Adrenal gland (tissue), 12 donors: ENCODE measurements around the gene INHBC. TPM values are rescaled to one million over a fixed set of nuclear protein-coding genes. Genes with fewer than 3 reads are reported as not detected.

ENCODE experiments used
- DNase-seq, 7 donors: peaks; one replicate each; pipeline ENCODE4 v3.0.0-alpha.2; 2019 to 2020
- H3K27ac ChIP-seq, 5 donors: fragments of 200-600 bp; sonication (generic) in 4 of 5; 1 replicate in 3 of 5; 2 replicates in 2 of 5; pipeline versions ENCODE4 v1.5.1 to v1.8.0; 2016 to 2020; ENCODE audit warnings: mild to moderate bottlenecking in 1 of 5
- H3K27me3 ChIP-seq: fragments of 200-600 bp; 2 replicates; pipeline ENCODE4 v1.8.0; 2021
- H3K36me3 ChIP-seq, 2 donors: fragments of 200-600 bp; replicated peaks in 1 of 2; 1 replicate in 1 of 2; 2 replicates in 1 of 2; pipeline versions ENCODE4 v1.5.1 to v1.8.0; 2018 to 2022
- H3K4me1 ChIP-seq, 2 donors: fragments of 200-600 bp; replicated peaks in 1 of 2; 1 replicate in 1 of 2; 2 replicates in 1 of 2; pipeline versions ENCODE4 v1.5.1 to v1.8.0; 2018 to 2021
- H3K4me3 ChIP-seq, 4 donors: fragments of 200-600 bp; sonication (generic) in 3 of 4; one replicate each; pipeline ENCODE4 v1.5.1; 2016 to 2018
- H3K9me3 ChIP-seq, 3 donors: fragments of 200-600 bp; sonication (generic) in 1 of 3; replicated peaks in 1 of 3; 1 replicate in 2 of 3; 2 replicates in 1 of 3; pipeline versions ENCODE4 v1.5.1 to v1.8.0; 2016 to 2021
- CTCF ChIP-seq, 6 experiments: fragments of 450-650 bp in 4 of 6; fragments of 200-600 bp in 2 of 6; sonication (generic) in 1 of 6; IDR thresholded peaks; 1 replicate in 5 of 6; 2 replicates in 1 of 6; pipeline versions ENCODE4 v1.5.1 to v1.8.0; 2016 to 2021; ENCODE audit warnings: antibody characterized with exemption in 6 of 6, mild to moderate bottlenecking in 2 of 6, moderate library complexity in 1 of 6
- POLR2A ChIP-seq, 2 donors: fragments of 450-650 bp; IDR thresholded peaks; one replicate each; pipeline ENCODE4 v1.6.1; 2017; ENCODE audit warnings: antibody characterized with exemption in 2 of 2, mild to moderate bottlenecking in 2 of 2, moderate library complexity in 1 of 2
- WGBS, 4 donors: extraction: QIAGEN DNeasy Blood & Tissue Kit in 2 of 4; methylation state at CpG; one replicate each; pipeline versions ENCODE4 v1.1.5 to v1.1.7; 2013 to 2017; 5-methylcytosine and 5-hydroxymethylcytosine counted together
- intact Hi-C, 2 donors: fragments of 100-400 bp; cut with DNase I; formaldehyde crosslinking; loops; one replicate each; pipeline versions ENCODE4 v1.14.1 to v1.15.0; 2022 to 2023
- polyA plus RNA-seq, 3 donors: library from polyadenylated mRNA; stranded (reverse); fragments of 200-250 nt in 2 of 3; fragments of 350-450 nt in 1 of 3; fragmentation: Illumina TruSeq in 1 of 3; extraction: RNeasy Lipid Tissue Mini Kit (QIAGEN cat#74804) in 1 of 3; gene quantifications; one replicate each; pipeline ENCODE4 v1.2.3, GENCODE V29; 2013 to 2014
- total RNA-seq, 9 donors: library from RNA; depleted of rRNA in 4 of 9; stranded (reverse); fragments of >200 nt in 4 of 9; fragments of 120-200 nt in 1 of 9; fragmentation: NEBNext Ultra II Directional in 1 of 9; extraction: Animal tissue kit (Norgen Biotek cat#: 25700) in 1 of 9; gene quantifications; one replicate each; pipeline versions ENCODE4 v1.1.0 to v1.2.4, GENCODE V29; 2013 to 2023
- donor health status: healthy with polysubstance abuse.
- donor health status: Bipolar disorder and iron deficiency.
- donor health status: DM: yes; HTN: yes; CAD: no.
- donor health status: DM: no; HTN: no; CAD: no.
- donor health status: DM: no; HTN: no; CAD: no.
- donor health status: DM: yes; HTN: yes; CAD: no.

Gene INHBC
- total and polyA plus RNA-seq, 12 donors: not detected

DNA sequence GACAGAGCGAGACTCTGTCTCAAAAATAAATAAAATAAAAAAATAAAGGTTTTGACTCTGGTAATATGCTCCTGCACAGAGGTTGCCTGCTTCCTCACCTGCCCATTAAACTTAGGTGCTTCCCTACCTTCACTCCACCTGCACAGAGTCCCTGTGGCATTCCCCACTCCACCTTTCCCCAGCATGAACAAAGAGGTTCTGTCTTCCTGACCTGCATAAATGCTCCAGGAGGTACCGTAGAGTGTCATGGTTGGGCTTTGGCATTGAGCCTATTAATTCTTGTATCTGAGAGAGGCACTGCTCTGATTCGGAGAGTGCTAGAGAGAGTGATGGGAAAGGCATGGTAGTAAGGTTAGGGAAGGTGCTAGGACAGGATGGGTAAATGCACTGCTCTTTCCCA, 38.8 kb downstream of the INHBC start:
- Histone ChIP-seq H3K9me3 (no peaks in the 10 kb centered on the region), H3K4me3 (no peak overlapping the region), H3K27ac (no peak overlapping the region), H3K27me3 (peaks cover 26% of the 10 kb centered on the region), H3K4me1 (peaks cover 11 to 14% of the 10 kb centered on the region in 2 donors), H3K36me3 (no peaks in the 10 kb centered on the region)
- no peak for DNase-seq
- WGBS, 4 donors: 45 to 54% (median 46%) methylated on average over 3 of the region's 3 CpGs
- intact Hi-C loops: no loop called here
- TF ChIP-seq CTCF (IDR thresholded peaks at IDR 0.05): no peak
- no peak for TF ChIP-seq POLR2A (IDR thresholded peaks at IDR 0.05)

- no peaks in the 10 kb centered on the region for H3K9me3 ChIP-seq
- H3K36me3 ChIP-seq: no peaks in the 10 kb centered on the region
- peaks cover 11 to 14% of the 10 kb centered on the region in 2 donors for H3K4me1 ChIP-seq
- peaks cover 26% of the 10 kb centered on the region for H3K27me3 ChIP-seq
- 81 to 89% (median 85%) methylated on average over 5 of the region's 5 CpGs for WGBS, 4 donors
- DNase-seq: no peak
- no peak overlapping the region for H3K27ac ChIP-seq
- intact Hi-C loops: no loop called here
- H3K4me3 ChIP-seq: no peak overlapping the region
- TF ChIP-seq POLR2A (IDR thresholded peaks at IDR 0.05) (no peak), CTCF (IDR thresholded peaks at IDR 0.05) (no peak)
Observed at GRCh38 chr12:57473886-57474285, 39.3 kb downstream of the INHBC start.

GRCh38 chr12:57474430-57474829, 39.8 kb downstream of the INHBC start:
- H3K27me3 ChIP-seq: peaks cover 26% of the 10 kb centered on the region
- H3K9me3 ChIP-seq: no peaks in the 10 kb centered on the region
- no peak for DNase-seq
- H3K27ac ChIP-seq: no peak overlapping the region
- TF ChIP-seq POLR2A (IDR thresholded peaks at IDR 0.05) (no peak), CTCF (IDR thresholded peaks at IDR 0.05) (no peak)
- H3K4me1 ChIP-seq: peaks cover 11 to 14% of the 10 kb centered on the region in 2 donors
- H3K36me3 ChIP-seq: no peaks in the 10 kb centered on the region
- no peak overlapping the region for H3K4me3 ChIP-seq
- whole genome bisulfite sequencing, 4 donors: 69 to 75% (median 70%) methylated on average over 8 of the region's 8 CpGs
- intact Hi-C loops: no loop called here

GRCh38 chr12:57474862-57475261, 40.3 kb downstream of the INHBC start:
- peak overlapping the region in 1 of 4 donors; percentile 49 for H3K4me3 ChIP-seq
- WGBS, 4 donors: 52 to 72% (median 72%) methylated on average over 6 to 7 of the region's 7 CpGs

More at GRCh38 chr12:57474862-57475261, 40.3 kb downstream of the INHBC start:
- no peaks in the 10 kb centered on the region for H3K9me3 ChIP-seq
- peaks cover 26% of the 10 kb centered on the region for H3K27me3 ChIP-seq
- no peak overlapping the region for H3K27ac ChIP-seq
- H3K36me3 ChIP-seq: no peaks in the 10 kb centered on the region
- intact Hi-C loops: no loop called here
- DNase-seq: no peak
- TF ChIP-seq CTCF (IDR thresholded peaks at IDR 0.05) (no peak), POLR2A (IDR thresholded peaks at IDR 0.05) (no peak)
- H3K4me1 ChIP-seq: peaks cover 11 to 14% of the 10 kb centered on the region in 2 donors
